UCSD-AML1 (cell line): ENCODE measurements around the gene TMEM181.

Experiments used
- DNase-seq: peaks from one replicate; lab custom pipeline; 2025; ENCODE audit not compliant: unreplicated experiment; lab: John Stamatoyannopoulos, UW

The TMEM181 gene

GRCh38 chr6:158561938-158562337 is 2.0 kb downstream of the TMEM181 start:
- no peak for DNase-seq

- DNase-seq, result no peak
Measured at GRCh38 chr6:158564243-158565121, 4.6 kb downstream of the TMEM181 start.

- DNase-seq, result no peak
Measured at GRCh38 chr6:158565122-158565429, 5.2 kb downstream of the TMEM181 start.

- no peak for DNase-seq
Measured at GRCh38 chr6:158565482-158566040, 5.7 kb downstream of the TMEM181 start.

GRCh38 chr6:158566207-158566818 is 6.4 kb downstream of the TMEM181 start:
- no peak for DNase-seq

GRCh38 chr6:158567152-158567551 is 7.3 kb downstream of the TMEM181 start:
- no peak for DNase-seq

GRCh38 chr6:158567871-158568401 is 8.0 kb downstream of the TMEM181 start:
- DNase-seq, result no peak

GRCh38 chr6:158568549-158568948 is 8.7 kb downstream of the TMEM181 start:
- DNase-seq, result no peak

- DNase-seq, result no peak
Measured at GRCh38 chr6:158569036-158569435, 9.1 kb downstream of the TMEM181 start.

- no peak for DNase-seq
Measured at GRCh38 chr6:158570681-158570962, 10.7 kb downstream of the TMEM181 start.

- DNase-seq, result no peak
Measured at GRCh38 chr6:158571826-158572652, 12.1 kb downstream of the TMEM181 start.

GRCh38 chr6:158572653-158573541 is 13.0 kb downstream of the TMEM181 start:
- DNase-seq, result no peak

GRCh38 chr6:158573542-158573931 is 13.6 kb downstream of the TMEM181 start:
- DNase-seq, result no peak

GRCh38 chr6:158574800-158575199 is 14.9 kb downstream of the TMEM181 start:
- no peak for DNase-seq

GRCh38 chr6:158575550-158575949 is 15.7 kb downstream of the TMEM181 start:
- no peak for DNase-seq

- DNase-seq, result no peak
Measured at GRCh38 chr6:158584236-158584651, 24.4 kb downstream of the TMEM181 start.

GRCh38 chr6:158586652-158587051 is 26.8 kb downstream of the TMEM181 start:
- DNase-seq, result no peak

- DNase-seq, result no peak
Measured at GRCh38 chr6:158589366-158589765, 29.5 kb downstream of the TMEM181 start.

- no peak for DNase-seq
Measured at GRCh38 chr6:158591134-158591809, 31.4 kb downstream of the TMEM181 start.

GRCh38 chr6:158591810-158592209 is 31.9 kb downstream of the TMEM181 start:
- no peak for DNase-seq
